Liver (tissue), 9 donors: ENCODE data around the gene ORAI1. TPM values are rescaled to one million over a fixed set of nuclear protein-coding genes. Genes with fewer than 3 reads are reported as not detected.
A peak's percentile ranks its signal among the peaks of the same experiment; 100 is the strongest.

Source experiments
- DNase-seq: peaks from one replicate; pipeline ENCODE4 v3.0.0-alpha.2; 2017; ENCODE audit warnings: low spot score
- H3K27ac ChIP-seq, 2 donors: one replicate each; pipeline ENCODE4 v1.7.0; 2013; ENCODE audit warnings: inconsistent platforms in 2 of 2, low read length in 2 of 2, control low read depth in 1 of 2, low read depth in 1 of 2, mild to moderate bottlenecking in 1 of 2
- H3K27me3 ChIP-seq, 4 donors: one replicate each; pipeline versions ENCODE4 v1.6.1 to v1.7.0; 2013; ENCODE audit warnings: low read length in 3 of 4, inconsistent platforms in 1 of 4, mild to moderate bottlenecking in 1 of 4, moderate library complexity in 1 of 4; ENCODE audit not compliant: control insufficient read depth in 4 of 4, insufficient read depth in 4 of 4
- H3K36me3 ChIP-seq, 4 donors: one replicate each; pipeline versions ENCODE4 v1.6.1 to v1.7.0; 2013; ENCODE audit warnings: low read length in 3 of 4, mild to moderate bottlenecking in 3 of 4, low read depth in 1 of 4, moderate library complexity in 1 of 4; ENCODE audit not compliant: control insufficient read depth in 4 of 4, insufficient read depth in 3 of 4
- H3K4me1 ChIP-seq, 4 donors: one replicate each; pipeline versions ENCODE4 v1.6.1 to v1.7.0; 2013; ENCODE audit warnings: low read length in 3 of 4, mild to moderate bottlenecking in 3 of 4, moderate library complexity in 1 of 4; ENCODE audit not compliant: control insufficient read depth in 4 of 4, insufficient read depth in 4 of 4
- H3K4me3 ChIP-seq, 3 donors: one replicate each; pipeline versions ENCODE4 v1.6.1 to v1.7.0; 2013; ENCODE audit warnings: low read length in 3 of 3, control low read depth in 1 of 3, low read depth in 1 of 3, mild to moderate bottlenecking in 1 of 3
- H3K9ac ChIP-seq, 2 donors: one replicate each; pipeline ENCODE4 v1.7.0; 2013; ENCODE audit warnings: low read length in 2 of 2, mild to moderate bottlenecking in 2 of 2, moderate library complexity in 2 of 2, control low read depth in 1 of 2, low read depth in 1 of 2
- H3K9me3 ChIP-seq, 4 donors: one replicate each; pipeline versions ENCODE4 v1.6.1 to v1.7.0; 2013; ENCODE audit warnings: low read length in 3 of 4; ENCODE audit not compliant: control insufficient read depth in 4 of 4
- ATF3 ChIP-seq: IDR thresholded peaks from 2 replicates; pipeline ENCODE4 v1.6.1; 2016; ENCODE audit warnings: antibody characterized with exemption
- CTCF ChIP-seq: fragments of 150-350 bp; IDR thresholded peaks from 2 replicates; pipeline ENCODE4 v1.5.1; 2017; ENCODE audit warnings: improper control_type of control experiment, low read depth, low read length; ENCODE audit not compliant: missing input control
- EGR1 ChIP-seq, 2 donors: IDR thresholded peaks; 2 replicates each; pipeline ENCODE4 v1.6.1; 2016 to 2018; ENCODE audit warnings: antibody characterized with exemption in 2 of 2, low read depth in 2 of 2
- FOXA1 ChIP-seq: IDR thresholded peaks from 2 replicates; pipeline ENCODE4 v1.6.1; 2016; ENCODE audit warnings: antibody characterized with exemption
- FOXA2 ChIP-seq: IDR thresholded peaks from 2 replicates; pipeline ENCODE4 v1.6.1; 2016; ENCODE audit warnings: antibody characterized with exemption
- GABPA ChIP-seq, 2 donors: IDR thresholded peaks in 1 of 2; conservative IDR thresholded peaks in 1 of 2; 2 replicates each; pipeline ENCODE4 v1.6.1; 2016; ENCODE audit warnings: antibody characterized with exemption in 2 of 2, mild to moderate bottlenecking in 1 of 2, moderate library complexity in 1 of 2
- HNF4A ChIP-seq, 2 donors: conservative IDR thresholded peaks; 2 replicates each; pipeline ENCODE4 v1.6.1; 2016; ENCODE audit warnings: antibody characterized with exemption in 2 of 2, mild to moderate bottlenecking in 2 of 2
- HNF4G ChIP-seq: IDR thresholded peaks from 2 replicates; pipeline ENCODE4 v1.6.1; 2016; ENCODE audit warnings: antibody characterized with exemption
- JUND ChIP-seq, 2 donors: IDR thresholded peaks; 2 replicates each; pipeline ENCODE4 v1.6.1; 2016; ENCODE audit warnings: antibody characterized with exemption in 2 of 2
- MAX ChIP-seq: IDR thresholded peaks from 2 replicates; pipeline ENCODE4 v1.6.1; 2016; ENCODE audit warnings: antibody characterized with exemption
- NR2F2 ChIP-seq: IDR thresholded peaks from 2 replicates; pipeline ENCODE4 v1.6.1; 2016; ENCODE audit warnings: antibody characterized with exemption
- RAD21 ChIP-seq, 2 donors: IDR thresholded peaks; 2 replicates each; pipeline ENCODE4 v1.6.1; 2016; ENCODE audit warnings: antibody characterized with exemption in 2 of 2, mild to moderate bottlenecking in 2 of 2
- REST ChIP-seq: IDR thresholded peaks from 2 replicates; pipeline ENCODE4 v1.6.1; 2016; ENCODE audit warnings: antibody characterized with exemption, mild to moderate bottlenecking
- RXRA ChIP-seq, 2 donors: IDR thresholded peaks; 2 replicates each; pipeline ENCODE4 v1.6.1; 2017 to 2018; ENCODE audit warnings: antibody characterized with exemption in 2 of 2, mild to moderate bottlenecking in 1 of 2
- SP1 ChIP-seq: IDR thresholded peaks from 2 replicates; pipeline ENCODE4 v1.6.1; 2018; ENCODE audit warnings: antibody characterized with exemption, mild to moderate bottlenecking
- TAF1 ChIP-seq: conservative IDR thresholded peaks from 2 replicates; pipeline ENCODE4 v1.6.1; 2016; ENCODE audit warnings: antibody characterized with exemption, mild to moderate bottlenecking
- YY1 ChIP-seq: IDR thresholded peaks from 2 replicates; pipeline ENCODE4 v1.6.1; 2016; ENCODE audit warnings: antibody characterized with exemption, mild to moderate bottlenecking
- ZBTB33 ChIP-seq: IDR thresholded peaks from 2 replicates; pipeline ENCODE4 v1.6.1; 2016; ENCODE audit warnings: antibody characterized with exemption
- WGBS: extraction: QIAGEN DNeasy Blood & Tissue Kit; methylation state at CpG from one replicate; pipeline ENCODE4 v1.1.7; 2013; 5-methylcytosine and 5-hydroxymethylcytosine counted together
- polyA plus RNA-seq, 2 donors: library from polyadenylated mRNA; stranded (reverse) in 1 of 2; unstranded in 1 of 2; fragments of 200-250 nt in 1 of 2; fragments of >200 nt in 1 of 2; fragmentation: Nextera tagmentation in 1 of 2; extraction: Ambion mirVana in 1 of 2; gene quantifications; one replicate each; pipeline versions ENCODE4 v1.2.1 to v1.2.3, GENCODE V29; 2013 to 2015
- total RNA-seq, 2 donors: library from RNA; depleted of rRNA; stranded (reverse); fragments of >200 nt; gene quantifications; one replicate each; pipeline ENCODE4 v1.2.3, GENCODE V29; 2014
- donor health status: healthy.
- donor health status: healthy.
- donor health status: healthy.
- donor health status: healthy.
- donor health status: healthy.

The ORAI1 gene
- total and polyA plus RNA-seq, 4 donors: 5.3 to 10.9 (median 9.3) TPM

- WGBS: 64% methylated on average over 8 of the region's 8 CpGs
- peaks cover 5 to 35% (median 22%) of the 10 kb centered on the region in 4 donors for H3K4me1 ChIP-seq
- H3K27ac ChIP-seq: peak overlapping the region; percentile 42 to 90
- no peaks in the 10 kb centered on the region for H3K9me3 ChIP-seq
- no peaks in the 10 kb centered on the region for H3K27me3 ChIP-seq
- H3K36me3 ChIP-seq: peaks cover 0 to 3% (median 0%) of the 10 kb centered on the region in 4 donors
- H3K9ac ChIP-seq: no peak overlapping the region
- H3K4me3 ChIP-seq: peak overlapping the region in 2 of 3 donors; percentile 13 to 78
- no peak for TF ChIP-seq YY1
- TF ChIP-seq HNF4A (conservative IDR thresholded peaks at IDR 0.05): no peak
- no peak for TF ChIP-seq JUND (IDR thresholded peaks at IDR 0.05)
- no peak for TF ChIP-seq RAD21 (IDR thresholded peaks at IDR 0.05)
- TF ChIP-seq EGR1 (IDR thresholded peaks at IDR 0.05; ENCODE audit: low read depth in 2 of 2): no peak
- TF ChIP-seq SP1: no peak
- TF ChIP-seq RXRA (IDR thresholded peaks at IDR 0.05): no peak
- no peak for TF ChIP-seq REST
- no peak for DNase-seq
These were observed 1.7 kb downstream of the ORAI1 start for GRCh38 chr12:121628037-121628436.

- peaks cover 9 to 39% (median 26%) of the 10 kb centered on the region in 4 donors for H3K4me1 ChIP-seq
- TF ChIP-seq EGR1 (IDR thresholded peaks at IDR 0.05; ENCODE audit: low read depth in 2 of 2) (no peak), FOXA2 (no peak), SP1 (no peak), ATF3 (no peak), RAD21 (IDR thresholded peaks at IDR 0.05) (no peak), NR2F2 (no peak), RXRA (IDR thresholded peaks at IDR 0.05) (no peak), HNF4G (no peak), YY1 (no peak), ZBTB33 (no peak), GABPA (IDR thresholded peaks at IDR 0.05 in 1 of 2, conservative IDR thresholded peaks at IDR 0.05 in 1 of 2) (no peak), TAF1 (no peak), JUND (IDR thresholded peaks at IDR 0.05) (no peak), FOXA1 (no peak), HNF4A (conservative IDR thresholded peaks at IDR 0.05) (no peak), MAX (no peak), CTCF (no peak), REST (no peak)
- 83% methylated on average over 5 of the region's 5 CpGs for WGBS
These were observed 2.2 kb downstream of the ORAI1 start for GRCh38 chr12:121628536-121628935.

More at GRCh38 chr12:121628536-121628935, 2.2 kb downstream of the ORAI1 start:
- Histone ChIP-seq H3K9ac (no peak overlapping the region), H3K36me3 (peaks cover 0 to 3% (median 0%) of the 10 kb centered on the region in 4 donors), H3K9me3 (no peaks in the 10 kb centered on the region), H3K4me3 (no peak overlapping the region), H3K27me3 (no peaks in the 10 kb centered on the region), H3K27ac (peak overlapping the region in 1 of 2 donors; percentile 90)
- DNase-seq: no peak
